Naive thymus-derived CD8-positive, alpha-beta T cell (primary cell): Measurements from ENCODE around the gene PIGV. TPM values are rescaled to one million over a fixed set of nuclear protein-coding genes. Genes with fewer than 3 reads are reported as not detected.
A peak's percentile ranks its signal among the peaks of the same experiment; 100 is the strongest.

Experiments
- ATAC-seq, 2 donors: fragments of 150-1000 bp; cut with Tn5 transposase in 1 of 2; sonication (Bioruptor Pico), chemical (Tn5 transposase) in 1 of 2; 1 replicate in 1 of 2; 2 replicates in 1 of 2; pipeline ENCODE4 v1.10.0; 2021; ENCODE audit warnings: mild to moderate bottlenecking in 2 of 2, moderate library complexity in 2 of 2
- POLR2A ChIA-PET: fragments of 350-600 bp; sonication (Branson Sonifier 250); formaldehyde crosslinking; loops from one replicate; lab custom pipeline; 2021; ENCODE audit warnings: antibody characterized with exemption; lab: Charles Lee
- DNase-seq, 10 donors: peaks; one replicate each; pipeline versions ENCODE4 v3.0.0 to v3.0.0-alpha.2; 2020 to 2022
- H3K27ac Mint-ChIP-seq, 10 donors: one replicate each; pipeline ENCODE4 v1.8.0; 2020 to 2022; ENCODE audit warnings: mild to moderate bottlenecking in 10 of 10, mixed read lengths in 10 of 10, moderate library complexity in 4 of 10, inconsistent platforms in 1 of 10
- H3K27me3 Mint-ChIP-seq, 5 donors: one replicate each; pipeline ENCODE4 v1.8.0; 2021 to 2022; ENCODE audit warnings: mixed read lengths in 5 of 5
- H3K36me3 Mint-ChIP-seq, 3 donors: one replicate each; pipeline ENCODE4 v1.8.0; 2020 to 2022; ENCODE audit warnings: mixed read lengths in 3 of 3, mild to moderate bottlenecking in 2 of 3, inconsistent platforms in 1 of 3
- H3K4me1 Mint-ChIP-seq, 4 donors: one replicate each; pipeline ENCODE4 v1.8.0; 2021 to 2022; ENCODE audit warnings: mixed read lengths in 4 of 4
- H3K4me3 Mint-ChIP-seq, 10 donors: one replicate each; pipeline ENCODE4 v1.8.0; 2020 to 2022; ENCODE audit warnings: mild to moderate bottlenecking in 10 of 10, mixed read lengths in 10 of 10, moderate library complexity in 6 of 10, inconsistent platforms in 1 of 10
- H3K9me3 Mint-ChIP-seq, 9 donors: one replicate each; pipeline ENCODE4 v1.8.0; 2020 to 2022; ENCODE audit warnings: mixed read lengths in 9 of 9, mild to moderate bottlenecking in 3 of 9, inconsistent platforms in 1 of 9, moderate library complexity in 1 of 9
- polyA plus RNA-seq, 3 donors: library from polyadenylated mRNA; unstranded; fragments of 300-500 nt; fragmentation: Illumina TruSeq; gene quantifications; one replicate each; pipeline ENCODE4 v1.2.3, GENCODE V29; 2021
- total RNA-seq, 8 experiments: library from RNA in 2 of 8; stranded (reverse) in 2 of 8; gene quantifications; one replicate each; pipeline ENCODE4 v1.2.3 and lab custom pipeline; 2021 to 2026

The PIGV gene
- total and polyA plus RNA-seq, 5 experiments from 2014 or later, result 8.2 to 27.2 (median 14.4) TPM

GRCh38 chr1:26786437-26787380 is 1.0 kb upstream of the PIGV start:
- peak in 5 of 10 donors; percentile 28 to 69 (median 31) for DNase-seq
- H3K9me3 Mint-ChIP-seq, result no peaks in the 10 kb centered on the region
- no peaks in the 10 kb centered on the region for H3K27me3 Mint-ChIP-seq
- peak in 1 of 2 donors; percentile 6 for ATAC-seq
- peak overlapping the region; percentile 83 to 100 (median 96) for H3K4me3 Mint-ChIP-seq
- H3K4me1 Mint-ChIP-seq, result peaks cover 46 to 86% (median 74%) of the 10 kb centered on the region in 4 donors
- H3K36me3 Mint-ChIP-seq, result peaks cover 0 to 23% (median 0%) of the 10 kb centered on the region in 3 donors
- peak overlapping the region; percentile 99 to 100 (median 100) for H3K27ac Mint-ChIP-seq
- POLR2A ChIA-PET, result interaction anchor here (0.5 to 16.1 kb wide), 30 partner anchors 8 to 314 kb away, joined by 3 to 432 read pairs (median 8); partner anchors contain the start of genes ARID1A, GPATCH3 and HMGN2

DNA sequence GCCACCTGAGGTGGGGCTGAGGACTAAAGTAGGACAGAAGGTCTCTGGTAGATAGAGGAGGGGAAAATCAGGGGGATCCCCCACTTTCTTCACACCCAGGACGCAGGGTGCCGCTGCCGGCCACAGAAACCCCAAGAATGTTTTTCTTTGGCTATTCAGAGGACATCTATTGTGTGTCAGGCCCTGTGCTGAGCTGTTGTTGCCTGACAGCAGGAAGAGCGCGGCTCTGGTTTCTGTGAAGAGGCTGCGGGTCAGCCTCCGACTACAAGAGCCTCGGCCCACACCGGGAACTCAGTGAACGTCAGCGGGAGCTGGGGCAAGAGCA is 407 bp upstream of the PIGV start:
- peak in 2 of 10 donors; percentile 50 to 80 for DNase-seq

DNA sequence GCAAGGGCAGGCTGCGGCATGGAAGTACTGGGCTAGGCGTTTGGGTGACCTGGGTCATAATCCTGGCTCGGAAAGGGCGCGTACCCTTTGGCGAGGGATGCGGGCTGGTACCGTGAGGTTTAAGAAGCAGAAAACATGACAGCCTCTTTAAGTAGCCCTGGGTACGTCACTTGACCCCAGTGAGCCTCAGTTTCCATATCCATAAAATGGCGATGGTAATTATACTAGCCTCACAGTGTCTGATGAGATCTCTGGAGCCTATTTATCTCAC is 700 bp downstream of the PIGV start:
- POLR2A ChIA-PET, result interaction anchor here (0.7 to 16.1 kb wide), 28 partner anchors 12 to 937 kb away, joined by 3 to 432 read pairs (median 8); partner anchors contain the start of genes ARID1A, GPN2, HMGN2 and RPS6KA1
- ATAC-seq (peak in 1 of 2 donors; percentile 0), DNase-seq (peak in 1 of 10 donors; percentile 17)
- H3K4me1 Mint-ChIP-seq, result peaks cover 41 to 80% (median 68%) of the 10 kb centered on the region in 4 donors
- H3K27ac Mint-ChIP-seq, result peak overlapping the region; percentile 88 to 100 (median 99)
- no peaks in the 10 kb centered on the region for H3K9me3 Mint-ChIP-seq
- peaks cover 0 to 26% (median 0%) of the 10 kb centered on the region in 3 donors for H3K36me3 Mint-ChIP-seq
- no peaks in the 10 kb centered on the region for H3K27me3 Mint-ChIP-seq
- H3K4me3 Mint-ChIP-seq, result peak overlapping the region; percentile 83 to 100 (median 96)

More for the DNA sequence above, 407 bp upstream of the PIGV start:
- H3K27ac Mint-ChIP-seq, result peak overlapping the region; percentile 99 to 100 (median 100)
- no peaks in the 10 kb centered on the region for H3K9me3 Mint-ChIP-seq
- POLR2A ChIA-PET, result interaction anchor here (0.5 to 16.1 kb wide), 32 partner anchors 8 to 315 kb away, joined by 3 to 432 read pairs (median 7); partner anchors contain the start of genes ARID1A, GPATCH3, GPN2 and HMGN2
- peak overlapping the region; percentile 83 to 100 (median 96) for H3K4me3 Mint-ChIP-seq
- H3K4me1 Mint-ChIP-seq, result peaks cover 45 to 80% (median 70%) of the 10 kb centered on the region in 4 donors
- H3K27me3 Mint-ChIP-seq, result no peaks in the 10 kb centered on the region
- peak; percentile 48 to 55 for ATAC-seq
- H3K36me3 Mint-ChIP-seq, result peaks cover 0 to 22% (median 0%) of the 10 kb centered on the region in 3 donors

GRCh38 chr1:26788836-26789611 is 1.3 kb downstream of the PIGV start:
- H3K9me3 Mint-ChIP-seq, result no peaks in the 10 kb centered on the region
- H3K27me3 Mint-ChIP-seq, result no peaks in the 10 kb centered on the region
- peaks cover 40 to 74% (median 65%) of the 10 kb centered on the region in 4 donors for H3K4me1 Mint-ChIP-seq
- H3K27ac Mint-ChIP-seq, result peak overlapping the region; percentile 88 to 100 (median 99)
- H3K4me3 Mint-ChIP-seq, result peak overlapping the region; percentile 83 to 100 (median 96)
- DNase-seq (peak; percentile 77 to 95 (median 86)), ATAC-seq (peak; percentile 43 to 50)
- H3K36me3 Mint-ChIP-seq, result peaks cover 0 to 32% (median 0%) of the 10 kb centered on the region in 3 donors
- POLR2A ChIA-PET, result interaction anchor here (0.5 to 16.1 kb wide), 27 partner anchors 12 to 936 kb away, joined by 3 to 432 read pairs (median 8); partner anchors contain the start of genes ARID1A and HMGN2

DNA sequence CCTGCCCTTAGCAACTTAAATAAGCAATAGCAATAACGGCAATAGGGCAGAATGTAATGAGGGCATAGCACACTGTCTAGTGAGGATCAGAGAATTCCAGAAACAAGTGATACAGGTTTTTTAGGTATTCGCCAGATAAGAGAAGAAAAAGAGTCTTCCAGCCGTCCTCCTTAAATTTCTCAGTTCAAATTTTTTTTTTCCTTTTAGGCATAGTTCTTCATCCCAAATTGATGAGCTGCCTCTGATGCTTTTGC is 1.8 kb downstream of the PIGV start:
- H3K9me3 Mint-ChIP-seq, result no peaks in the 10 kb centered on the region
- H3K27me3 Mint-ChIP-seq, result no peaks in the 10 kb centered on the region
- ATAC-seq (no peak), DNase-seq (no peak)
- POLR2A ChIA-PET, result interaction anchor here (0.5 to 16.1 kb wide), 17 partner anchors 11 to 289 kb away, joined by 3 to 432 read pairs (median 16); partner anchors contain the start of gene ARID1A
- H3K27ac Mint-ChIP-seq, result peak overlapping the region; percentile 88 to 100 (median 99)
- peak overlapping the region in 7 of 10 donors; percentile 57 to 99 (median 90) for H3K4me3 Mint-ChIP-seq
- H3K4me1 Mint-ChIP-seq, result peaks cover 38 to 69% (median 62%) of the 10 kb centered on the region in 4 donors
- H3K36me3 Mint-ChIP-seq, result peaks cover 0 to 37% (median 0%) of the 10 kb centered on the region in 3 donors

- peaks cover 0 to 41% (median 0%) of the 10 kb centered on the region in 3 donors for H3K36me3 Mint-ChIP-seq
- POLR2A ChIA-PET, result interaction anchor here (1.5 to 16.1 kb wide), 8 partner anchors 11 to 289 kb away, joined by 6 to 432 read pairs (median 26); partner anchors contain the start of gene ARID1A
- ATAC-seq (no peak), DNase-seq (no peak)
- peaks cover 40 to 65% (median 58%) of the 10 kb centered on the region in 4 donors for H3K4me1 Mint-ChIP-seq
- no peaks in the 10 kb centered on the region for H3K9me3 Mint-ChIP-seq
- no peaks in the 10 kb centered on the region for H3K27me3 Mint-ChIP-seq
- H3K4me3 Mint-ChIP-seq, result peak overlapping the region in 4 of 10 donors; percentile 30 to 95 (median 52)
- peak overlapping the region in 9 of 10 donors; percentile 24 to 100 (median 98) for H3K27ac Mint-ChIP-seq
Observed at GRCh38 chr1:26789931-26790330, 2.2 kb downstream of the PIGV start.

DNA sequence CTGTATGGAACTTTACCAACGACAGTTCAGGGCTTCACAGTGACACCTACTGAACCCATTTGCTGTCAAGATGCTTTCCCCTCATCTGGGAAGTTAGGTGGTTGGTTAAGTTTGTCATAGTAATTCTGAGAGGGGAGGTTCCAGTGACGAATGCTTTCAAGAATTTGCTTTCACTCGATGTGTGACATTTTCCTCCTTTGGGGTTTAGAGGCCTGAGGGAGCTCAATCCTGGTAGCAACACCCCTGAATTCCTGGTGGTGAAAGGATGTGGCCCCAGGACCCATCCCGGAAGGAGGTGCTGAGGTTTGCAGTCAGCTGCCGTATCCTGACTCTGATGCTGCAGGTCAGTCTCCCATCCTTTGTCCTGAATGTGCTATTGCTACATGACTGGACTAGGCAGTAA is 2.8 kb downstream of the PIGV start:
- DNase-seq (no peak), ATAC-seq (no peak)
- H3K27ac Mint-ChIP-seq, result peak overlapping the region in 6 of 10 donors; percentile 28 to 100 (median 69)
- H3K4me1 Mint-ChIP-seq, result peaks cover 36 to 60% (median 52%) of the 10 kb centered on the region in 4 donors
- peaks cover 0 to 47% (median 0%) of the 10 kb centered on the region in 3 donors for H3K36me3 Mint-ChIP-seq
- no peak overlapping the region for H3K4me3 Mint-ChIP-seq
- POLR2A ChIA-PET, result interaction anchor here (0.5 to 16.1 kb wide), 4 partner anchors 74 to 291 kb away, joined by 3 to 432 read pairs (median 8); partner anchors contain the start of gene ARID1A
- H3K27me3 Mint-ChIP-seq, result no peaks in the 10 kb centered on the region
- no peaks in the 10 kb centered on the region for H3K9me3 Mint-ChIP-seq

GRCh38 chr1:26791148-26791547 is 3.4 kb downstream of the PIGV start:
- peaks cover 0 to 52% (median 0%) of the 10 kb centered on the region in 3 donors for H3K36me3 Mint-ChIP-seq
- H3K4me1 Mint-ChIP-seq, result peaks cover 31 to 54% (median 46%) of the 10 kb centered on the region in 4 donors

DNA sequence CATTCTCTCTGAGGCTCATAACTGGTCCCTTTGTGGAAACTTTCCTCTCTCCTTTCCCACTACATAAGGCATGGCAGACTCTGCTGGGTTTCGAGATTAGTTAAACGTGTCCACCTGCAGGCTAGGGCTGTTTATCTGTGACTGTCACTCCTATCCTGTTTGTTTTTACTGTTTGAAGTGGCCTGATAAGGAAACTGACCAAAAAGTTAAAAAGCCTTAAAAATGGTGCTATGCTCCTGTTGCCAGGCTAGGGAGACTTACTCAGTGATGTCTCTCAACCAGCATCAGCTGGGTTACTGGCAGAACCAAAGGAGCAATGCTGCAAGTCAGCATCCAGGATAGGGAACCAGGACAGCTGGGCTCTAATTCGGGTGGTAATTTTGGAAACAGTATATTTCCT is 3.9 kb downstream of the PIGV start:
- DNase-seq (no peak), ATAC-seq (no peak)
- Mint-ChIP-seq H3K36me3 (peaks cover 0 to 57% (median 0%) of the 10 kb centered on the region in 3 donors), H3K27me3 (no peaks in the 10 kb centered on the region), H3K9me3 (no peaks in the 10 kb centered on the region), H3K4me1 (peaks cover 26 to 51% (median 41%) of the 10 kb centered on the region in 4 donors), H3K4me3 (no peak overlapping the region), H3K27ac (peak overlapping the region in 4 of 10 donors; percentile 11 to 79 (median 69))
- POLR2A ChIA-PET, result interaction anchor here (0.8 to 16.1 kb wide), 3 partner anchors 8 to 97 kb away, joined by 3 to 432 read pairs (median 3); partner anchors contain the start of gene ARID1A

More at GRCh38 chr1:26791148-26791547, 3.4 kb downstream of the PIGV start:
- peak overlapping the region in 6 of 10 donors; percentile 11 to 100 (median 71) for H3K27ac Mint-ChIP-seq
- POLR2A ChIA-PET, result interaction anchor here (0.5 to 16.1 kb wide), 6 partner anchors 9 to 291 kb away, joined by 3 to 432 read pairs (median 4); partner anchors contain the start of gene ARID1A
- ATAC-seq (no peak), DNase-seq (no peak)
- H3K4me3 Mint-ChIP-seq, result no peak overlapping the region
- H3K27me3 Mint-ChIP-seq, result no peaks in the 10 kb centered on the region
- H3K9me3 Mint-ChIP-seq, result no peaks in the 10 kb centered on the region

GRCh38 chr1:26792924-26793323 is 5.2 kb downstream of the PIGV start:
- no peaks in the 10 kb centered on the region for H3K27me3 Mint-ChIP-seq
- no peaks in the 10 kb centered on the region for H3K9me3 Mint-ChIP-seq
- no peak overlapping the region for H3K4me3 Mint-ChIP-seq
- H3K27ac Mint-ChIP-seq, result peak overlapping the region in 8 of 10 donors; percentile 0 to 57 (median 20)
- DNase-seq (no peak), ATAC-seq (no peak)
- H3K4me1 Mint-ChIP-seq, result peaks cover 21 to 42% (median 32%) of the 10 kb centered on the region in 4 donors
- H3K36me3 Mint-ChIP-seq, result peaks cover 0 to 65% (median 3%) of the 10 kb centered on the region in 3 donors
- POLR2A ChIA-PET, result no interaction called here

- ATAC-seq (no peak), DNase-seq (no peak)
- peaks cover 0 to 65% (median 3%) of the 10 kb centered on the region in 3 donors for H3K36me3 Mint-ChIP-seq
- POLR2A ChIA-PET, result no interaction called here
- peaks cover 18 to 41% (median 28%) of the 10 kb centered on the region in 4 donors for H3K4me1 Mint-ChIP-seq
- H3K4me3 Mint-ChIP-seq, result no peak overlapping the region
- H3K27me3 Mint-ChIP-seq, result no peaks in the 10 kb centered on the region
- peak overlapping the region in 4 of 10 donors; percentile 19 to 64 (median 28) for H3K27ac Mint-ChIP-seq
- H3K9me3 Mint-ChIP-seq, result no peaks in the 10 kb centered on the region
Observed at GRCh38 chr1:26794391-26794790, 6.6 kb downstream of the PIGV start.
